SU-DHL-6 (cell line): Measurements from ENCODE around the gene APOB.

Experiments used
- EZH2phosphoT487 ChIP-seq: fragments of 200-600 bp; sonication (generic), shearing (Covaris generic); conservative IDR thresholded peaks from 2 replicates; pipeline ENCODE4 v1.6.1; 2018; ENCODE audit warnings: mild to moderate bottlenecking, antibody characterized with exemption, low read length, moderate library complexity, mixed read lengths
- TF ChIP-seq, protein P1 (sequence below): fragments of 200-600 bp; sonication (generic); IDR thresholded peaks from one replicate; pipeline ENCODE4 v1.5.1; 2017; ENCODE audit warnings: antibody characterized with exemption, mild to moderate bottlenecking, low read length, moderate library complexity; ENCODE audit not compliant: insufficient read depth, poor library complexity, severe bottlenecking

- TF ChIP-seq, protein P1, sequence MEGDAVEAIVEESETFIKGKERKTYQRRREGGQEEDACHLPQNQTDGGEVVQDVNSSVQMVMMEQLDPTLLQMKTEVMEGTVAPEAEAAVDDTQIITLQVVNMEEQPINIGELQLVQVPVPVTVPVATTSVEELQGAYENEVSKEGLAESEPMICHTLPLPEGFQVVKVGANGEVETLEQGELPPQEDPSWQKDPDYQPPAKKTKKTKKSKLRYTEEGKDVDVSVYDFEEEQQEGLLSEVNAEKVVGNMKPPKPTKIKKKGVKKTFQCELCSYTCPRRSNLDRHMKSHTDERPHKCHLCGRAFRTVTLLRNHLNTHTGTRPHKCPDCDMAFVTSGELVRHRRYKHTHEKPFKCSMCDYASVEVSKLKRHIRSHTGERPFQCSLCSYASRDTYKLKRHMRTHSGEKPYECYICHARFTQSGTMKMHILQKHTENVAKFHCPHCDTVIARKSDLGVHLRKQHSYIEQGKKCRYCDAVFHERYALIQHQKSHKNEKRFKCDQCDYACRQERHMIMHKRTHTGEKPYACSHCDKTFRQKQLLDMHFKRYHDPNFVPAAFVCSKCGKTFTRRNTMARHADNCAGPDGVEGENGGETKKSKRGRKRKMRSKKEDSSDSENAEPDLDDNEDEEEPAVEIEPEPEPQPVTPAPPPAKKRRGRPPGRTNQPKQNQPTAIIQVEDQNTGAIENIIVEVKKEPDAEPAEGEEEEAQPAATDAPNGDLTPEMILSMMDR, result no peak
- no peak for TF ChIP-seq EZH2phosphoT487
Observed at GRCh38 chr2:20994130-20994529, 49.7 kb downstream of the APOB start.
